Spleen (tissue), 7 donors: ENCODE results near the gene CCNY.

Experiments used
- CTCF ChIP-seq, 11 experiments: fragments of 200-600 bp in 7 of 11; fragments of 450-650 bp in 4 of 11; sonication (generic) in 4 of 11; IDR thresholded peaks in 8 of 11; conservative IDR thresholded peaks in 3 of 11; 1 replicate in 7 of 11; 2 replicates in 4 of 11; pipeline versions ENCODE4 v1.4.0 to v1.8.0; 2016 to 2021; ENCODE audit warnings: antibody characterized with exemption in 11 of 11, inconsistent platforms in 4 of 11, mild to moderate bottlenecking in 1 of 11
- POLR2A ChIP-seq, 3 donors: fragments of 450-650 bp; IDR thresholded peaks; one replicate each; pipeline ENCODE4 v1.5.1; 2017; ENCODE audit warnings: antibody characterized with exemption in 3 of 3, mild to moderate bottlenecking in 1 of 3
- donor health status: DM: no; HTN: no; CAD: no; lungs with moderate emphysema.
- donor health status: DM: no; HTN: no; CAD: no.
- donor health status: DM: no; HTN: no; CAD: no.

- TF ChIP-seq POLR2A (IDR thresholded peaks at IDR 0.05): no peak
- TF ChIP-seq CTCF (IDR thresholded peaks at IDR 0.05 in 8 of 11, conservative IDR thresholded peaks at IDR 0.05 in 3 of 11): no peak
Measured at GRCh38 chr10:35459449-35459847, 123.1 kb downstream of the CCNY start.
